Measurements from ENCODE around the gene OR11A1. TPM values are rescaled to one million over a fixed set of nuclear protein-coding genes. Genes with fewer than 3 reads are reported as not detected.

Gene OR11A1
- polyA plus RNA-seq, 1 donor (not counting 4 experiments of a cell fraction or from before 2014, with no cell fraction given), result not detected

DNA sequence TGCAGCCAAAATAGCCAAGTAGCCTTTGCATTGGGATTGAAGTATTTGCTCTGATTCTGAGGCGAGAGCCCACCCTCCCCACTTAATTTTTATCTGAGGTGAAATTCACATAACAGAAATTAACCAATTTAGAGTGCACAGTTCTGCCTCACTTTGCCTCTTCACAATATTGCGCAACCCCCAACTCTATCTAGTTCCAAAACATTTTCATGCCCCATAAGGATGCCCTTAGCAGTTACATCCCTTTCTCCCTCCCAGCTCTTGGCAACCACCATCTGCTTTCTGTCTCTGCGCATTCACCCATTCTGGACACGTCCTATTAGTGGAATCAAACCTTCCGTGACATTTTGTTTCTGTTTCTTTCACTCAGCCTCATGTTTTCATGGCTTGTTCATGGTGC is 21.9 kb upstream of the OR11A1 start:
- Histone ChIP-seq H2AFZ (ENCODE audit: control insufficient read depth, low read length) (no peak overlapping the region), H3K4me1 (ENCODE audit: control insufficient read depth, extremely low read depth, insufficient read depth, low read length) (no peaks in the 10 kb centered on the region), H3K79me2 (ENCODE audit: control insufficient read depth, insufficient read depth, low read length) (no peaks in the 10 kb centered on the region), H3K4me2 (ENCODE audit: control insufficient read depth, extremely low read depth, insufficient read depth, low read depth, low read length) (no peak overlapping the region), H3K9ac (ENCODE audit: control insufficient read depth, extremely low read depth, insufficient read depth, low read length) (no peak overlapping the region), H4K20me1 (ENCODE audit: control insufficient read depth, extremely low read depth, insufficient read depth, low read length) (no peaks in the 10 kb centered on the region), H3K9me3 (ENCODE audit: control insufficient read depth, low read depth, low read length) (no peaks in the 10 kb centered on the region), H3K27me3 (ENCODE audit: control insufficient read depth, extremely low read depth, insufficient read depth, low read length) (no peaks in the 10 kb centered on the region), H3K4me3 (ENCODE audit: control insufficient read depth in 2 of 3, extremely low read depth in 1 of 3, insufficient read depth in 2 of 3, low read depth in 1 of 3, low read length in 3 of 3) (no peak overlapping the region), H3K9me1 (ENCODE audit: control insufficient read depth, extremely low read depth, insufficient read depth, low read length) (no peaks in the 10 kb centered on the region), H3K27ac (ENCODE audit: control insufficient read depth, insufficient read depth, low read length) (no peak overlapping the region), H3K36me3 (ENCODE audit: control insufficient read depth in 2 of 2, extremely low read depth in 1 of 2, insufficient read depth in 2 of 2, low read length in 2 of 2) (no peaks in the 10 kb centered on the region)
- dilution Hi-C loops (cut with MboI; ENCODE audit: extremely low pct_ligation_motif_present, low sequenced_read_pairs), result no loop called here
- DNase-seq (ENCODE audit: low read depth, low spot score) (no peak), FAIRE-seq (no peak)
- no peak for TF ChIP-seq EZH2 (IDR thresholded peaks at IDR 0.05; ENCODE audit: low read length)
- TF ChIP-seq, protein P1, sequence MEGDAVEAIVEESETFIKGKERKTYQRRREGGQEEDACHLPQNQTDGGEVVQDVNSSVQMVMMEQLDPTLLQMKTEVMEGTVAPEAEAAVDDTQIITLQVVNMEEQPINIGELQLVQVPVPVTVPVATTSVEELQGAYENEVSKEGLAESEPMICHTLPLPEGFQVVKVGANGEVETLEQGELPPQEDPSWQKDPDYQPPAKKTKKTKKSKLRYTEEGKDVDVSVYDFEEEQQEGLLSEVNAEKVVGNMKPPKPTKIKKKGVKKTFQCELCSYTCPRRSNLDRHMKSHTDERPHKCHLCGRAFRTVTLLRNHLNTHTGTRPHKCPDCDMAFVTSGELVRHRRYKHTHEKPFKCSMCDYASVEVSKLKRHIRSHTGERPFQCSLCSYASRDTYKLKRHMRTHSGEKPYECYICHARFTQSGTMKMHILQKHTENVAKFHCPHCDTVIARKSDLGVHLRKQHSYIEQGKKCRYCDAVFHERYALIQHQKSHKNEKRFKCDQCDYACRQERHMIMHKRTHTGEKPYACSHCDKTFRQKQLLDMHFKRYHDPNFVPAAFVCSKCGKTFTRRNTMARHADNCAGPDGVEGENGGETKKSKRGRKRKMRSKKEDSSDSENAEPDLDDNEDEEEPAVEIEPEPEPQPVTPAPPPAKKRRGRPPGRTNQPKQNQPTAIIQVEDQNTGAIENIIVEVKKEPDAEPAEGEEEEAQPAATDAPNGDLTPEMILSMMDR (optimal IDR thresholded peaks at IDR 0.05 in 1 of 3, IDR thresholded peaks at IDR 0.05 in 1 of 3, conservative IDR thresholded peaks at IDR 0.05 in 1 of 3; ENCODE audit: extremely low read depth in 1 of 3, insufficient read depth in 2 of 3, low read length in 3 of 3), result no peak

DNA sequence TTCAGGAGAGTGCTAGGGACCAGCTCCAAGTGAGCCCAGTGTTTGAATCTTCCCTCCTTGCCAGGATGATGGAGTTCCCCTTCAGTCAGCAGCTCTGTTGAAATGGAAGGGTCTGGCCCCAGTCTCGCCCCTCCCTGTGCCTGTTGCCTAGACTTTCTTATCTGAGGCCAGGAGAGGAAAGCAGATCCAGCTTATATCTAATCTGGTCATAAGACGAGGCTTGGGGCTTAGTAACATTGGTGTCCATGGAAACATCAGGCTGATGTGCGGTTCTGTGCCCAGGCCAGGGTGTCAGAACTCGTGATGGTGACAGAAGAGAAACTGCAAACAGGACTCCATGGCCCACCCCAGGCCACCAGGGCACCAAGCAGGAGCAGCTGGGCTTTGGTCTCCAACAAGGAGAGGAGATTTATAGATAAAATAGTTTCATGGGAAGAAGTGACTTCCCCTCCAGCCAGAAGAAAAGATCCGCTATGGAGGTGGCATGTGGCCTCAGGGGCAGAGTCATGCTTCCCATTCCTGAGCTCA is 21.1 kb upstream of the OR11A1 start:
- no peak overlapping the region for H3K4me2 ChIP-seq (ENCODE audit: control insufficient read depth, extremely low read depth, insufficient read depth, low read depth, low read length)
- no peaks in the 10 kb centered on the region for H3K36me3 ChIP-seq (ENCODE audit: control insufficient read depth in 2 of 2, extremely low read depth in 1 of 2, insufficient read depth in 2 of 2, low read length in 2 of 2)
- no peaks in the 10 kb centered on the region for H3K9me1 ChIP-seq (ENCODE audit: control insufficient read depth, extremely low read depth, insufficient read depth, low read length)
- no peaks in the 10 kb centered on the region for H3K79me2 ChIP-seq (ENCODE audit: control insufficient read depth, insufficient read depth, low read length)
- TF ChIP-seq, protein P1 (optimal IDR thresholded peaks at IDR 0.05 in 1 of 3, IDR thresholded peaks at IDR 0.05 in 1 of 3, conservative IDR thresholded peaks at IDR 0.05 in 1 of 3; ENCODE audit: extremely low read depth in 1 of 3, insufficient read depth in 2 of 3, low read length in 3 of 3), result no peak
- TF ChIP-seq EZH2 (IDR thresholded peaks at IDR 0.05; ENCODE audit: low read length), result no peak
- no peak overlapping the region for H3K4me3 ChIP-seq (ENCODE audit: control insufficient read depth in 2 of 3, extremely low read depth in 1 of 3, insufficient read depth in 2 of 3, low read depth in 1 of 3, low read length in 3 of 3)
- no peak overlapping the region for H3K27ac ChIP-seq (ENCODE audit: control insufficient read depth, insufficient read depth, low read length)
- no peaks in the 10 kb centered on the region for H3K9me3 ChIP-seq (ENCODE audit: control insufficient read depth, low read depth, low read length)
- dilution Hi-C loops (cut with MboI; ENCODE audit: extremely low pct_ligation_motif_present, low sequenced_read_pairs), result no loop called here
- H3K27me3 ChIP-seq (ENCODE audit: control insufficient read depth, extremely low read depth, insufficient read depth, low read length), result no peaks in the 10 kb centered on the region
- DNase-seq (ENCODE audit: low read depth, low spot score), result no peak
- no peak overlapping the region for H2AFZ ChIP-seq (ENCODE audit: control insufficient read depth, low read length)
- FAIRE-seq, result no peak
- no peaks in the 10 kb centered on the region for H3K4me1 ChIP-seq (ENCODE audit: control insufficient read depth, extremely low read depth, insufficient read depth, low read length)
- no peaks in the 10 kb centered on the region for H4K20me1 ChIP-seq (ENCODE audit: control insufficient read depth, extremely low read depth, insufficient read depth, low read length)
- no peak overlapping the region for H3K9ac ChIP-seq (ENCODE audit: control insufficient read depth, extremely low read depth, insufficient read depth, low read length)

Data from keratinocyte (primary cell).